ENCODE measurements around the gene NELL2. TPM values are rescaled to one million over a fixed set of nuclear protein-coding genes. Genes with fewer than 3 reads are reported as not detected.

The NELL2 gene
- polyA plus RNA-seq, 1 of the 3 experiments (the other 2 are of a cell fraction) = 0.35 TPM

- TF ChIP-seq NFIC (IDR thresholded peaks at IDR 0.05; ENCODE audit: borderline replicate concordance) = no peak
- no peak for TF ChIP-seq RAD21 (IDR thresholded peaks at IDR 0.05; ENCODE audit: low read length)
- no peak for TF ChIP-seq EZH2phosphoT487 (IDR thresholded peaks at IDR 0.05; ENCODE audit: borderline replicate concordance, low read depth)
- TF ChIP-seq SIN3A (IDR thresholded peaks at IDR 0.05; ENCODE audit: borderline replicate concordance, low read depth, low read length) = no peak
- no peak for TF ChIP-seq USF2 (IDR thresholded peaks at IDR 0.05; ENCODE audit: borderline replicate concordance, low read depth, low read length)
- no peak for TF ChIP-seq TAF1 (IDR thresholded peaks at IDR 0.05; ENCODE audit: borderline replicate concordance, low read depth, low read length)
- TF ChIP-seq CTCF (IDR thresholded peaks at IDR 0.05) = no peak
- no peak for TF ChIP-seq RXRA (IDR thresholded peaks at IDR 0.05; ENCODE audit: borderline replicate concordance, low read depth)
- Histone ChIP-seq H3F3A (replicated peaks; ENCODE audit: insufficient read depth) (no peaks in the 10 kb centered on the region), H3K4me2 (no peak overlapping the region), H4K20me1 (ENCODE audit: insufficient read depth) (no peaks in the 10 kb centered on the region), H3K9me3 (no peaks in the 10 kb centered on the region), H3K79me2 (ENCODE audit: insufficient read depth) (no peaks in the 10 kb centered on the region), H3K4me1 (ENCODE audit: control insufficient read depth in 1 of 2, insufficient read depth in 2 of 2, low read depth in 1 of 2, low read length in 1 of 2) (no peaks in the 10 kb centered on the region; a peak in 1 of 4 replicates), H2AFZ (ENCODE audit: low read depth) (no peak overlapping the region), H3K9me2 (no peaks in the 10 kb centered on the region), H3K27ac (ENCODE audit: low read depth in 2 of 2, low read length in 1 of 2) (no peak overlapping the region), H3K27me3 (ENCODE audit: insufficient read depth) (no peaks in the 10 kb centered on the region), H3K4me3 (ENCODE audit: low read depth in 2 of 2, low read length in 1 of 2) (no peak overlapping the region), H3K9ac (no peak overlapping the region), H3K36me3 (replicated peaks in 1 of 2; ENCODE audit: control insufficient read depth in 1 of 2, insufficient read depth in 2 of 2, low read length in 1 of 2) (no peaks in the 10 kb centered on the region)
- no peak for DNase-seq
- ChIA-PET POLR2A (no interaction called here), CTCF (interaction anchor here (1.0 to 1.2 kb wide), 2 partner anchors 10 to 11 kb away, joined by 3 read pairs; no protein-coding TSS in a partner anchor)
- 26% methylated on average over 2 of the region's 2 CpGs for WGBS (ENCODE audit: low lambda C conversion rate)
These were observed 305.0 kb downstream of the NELL2 start for GRCh38 chr12:44571006-44571550.

GRCh38 chr12:44570036-44570583 lies 306.0 kb downstream of the NELL2 start:
- no peaks in the 10 kb centered on the region for H3F3A ChIP-seq (replicated peaks; ENCODE audit: insufficient read depth)
- no peak overlapping the region for H3K9ac ChIP-seq
- no peaks in the 10 kb centered on the region for H3K36me3 ChIP-seq (replicated peaks in 1 of 2; ENCODE audit: control insufficient read depth in 1 of 2, insufficient read depth in 2 of 2, low read length in 1 of 2)
- H2AFZ ChIP-seq (ENCODE audit: low read depth) = no peak overlapping the region
- TF ChIP-seq SMC3 (IDR thresholded peaks at IDR 0.05; ENCODE audit: low read depth, low read length) (no peak), USF2 (IDR thresholded peaks at IDR 0.05; ENCODE audit: borderline replicate concordance, low read depth, low read length) (no peak), NRF1 (IDR thresholded peaks at IDR 0.05; ENCODE audit: low read depth, low read length) (no peak), ZBTB33 (IDR thresholded peaks at IDR 0.05; ENCODE audit: borderline replicate concordance, low read depth) (no peak), JUND (IDR thresholded peaks at IDR 0.05) (no peak), MAX (IDR thresholded peaks at IDR 0.05; ENCODE audit: low read depth) (no peak)
- TF ChIP-seq, protein P1, sequence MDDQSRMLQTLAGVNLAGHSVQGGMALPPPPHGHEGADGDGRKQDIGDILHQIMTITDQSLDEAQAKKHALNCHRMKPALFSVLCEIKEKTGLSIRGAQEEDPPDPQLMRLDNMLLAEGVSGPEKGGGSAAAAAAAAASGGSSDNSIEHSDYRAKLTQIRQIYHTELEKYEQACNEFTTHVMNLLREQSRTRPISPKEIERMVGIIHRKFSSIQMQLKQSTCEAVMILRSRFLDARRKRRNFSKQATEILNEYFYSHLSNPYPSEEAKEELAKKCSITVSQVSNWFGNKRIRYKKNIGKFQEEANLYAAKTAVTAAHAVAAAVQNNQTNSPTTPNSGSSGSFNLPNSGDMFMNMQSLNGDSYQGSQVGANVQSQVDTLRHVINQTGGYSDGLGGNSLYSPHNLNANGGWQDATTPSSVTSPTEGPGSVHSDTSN (IDR thresholded peaks at IDR 0.05) = no peak
- WGBS (ENCODE audit: low lambda C conversion rate) = 38% methylated on average over 6 of the region's 6 CpGs
- ChIA-PET CTCF (no interaction called here), POLR2A (no interaction called here)
- no peak for DNase-seq
- H3K9me3 ChIP-seq = no peaks in the 10 kb centered on the region
- no peaks in the 10 kb centered on the region; a peak in 1 of 4 replicates for H3K4me1 ChIP-seq (ENCODE audit: control insufficient read depth in 1 of 2, insufficient read depth in 2 of 2, low read depth in 1 of 2, low read length in 1 of 2)
- no peaks in the 10 kb centered on the region for H4K20me1 ChIP-seq (ENCODE audit: insufficient read depth)
- no peaks in the 10 kb centered on the region for H3K79me2 ChIP-seq (ENCODE audit: insufficient read depth)
- no peak overlapping the region for H3K27ac ChIP-seq (ENCODE audit: low read depth in 2 of 2, low read length in 1 of 2)
- H3K27me3 ChIP-seq (ENCODE audit: insufficient read depth) = no peaks in the 10 kb centered on the region
- no peak overlapping the region for H3K4me2 ChIP-seq
- no peak overlapping the region for H3K4me3 ChIP-seq (ENCODE audit: low read depth in 2 of 2, low read length in 1 of 2)
- no peaks in the 10 kb centered on the region for H3K9me2 ChIP-seq

Data from SK-N-SH (cell line).